Measurements from ENCODE around the gene FAM181B.
"Not testable (repeated sequence)": the region's sequence is repeated elsewhere in the genome, so short reads cannot be mapped to it uniquely, and the experiment has no call there.

FAM181B gene

DNA sequence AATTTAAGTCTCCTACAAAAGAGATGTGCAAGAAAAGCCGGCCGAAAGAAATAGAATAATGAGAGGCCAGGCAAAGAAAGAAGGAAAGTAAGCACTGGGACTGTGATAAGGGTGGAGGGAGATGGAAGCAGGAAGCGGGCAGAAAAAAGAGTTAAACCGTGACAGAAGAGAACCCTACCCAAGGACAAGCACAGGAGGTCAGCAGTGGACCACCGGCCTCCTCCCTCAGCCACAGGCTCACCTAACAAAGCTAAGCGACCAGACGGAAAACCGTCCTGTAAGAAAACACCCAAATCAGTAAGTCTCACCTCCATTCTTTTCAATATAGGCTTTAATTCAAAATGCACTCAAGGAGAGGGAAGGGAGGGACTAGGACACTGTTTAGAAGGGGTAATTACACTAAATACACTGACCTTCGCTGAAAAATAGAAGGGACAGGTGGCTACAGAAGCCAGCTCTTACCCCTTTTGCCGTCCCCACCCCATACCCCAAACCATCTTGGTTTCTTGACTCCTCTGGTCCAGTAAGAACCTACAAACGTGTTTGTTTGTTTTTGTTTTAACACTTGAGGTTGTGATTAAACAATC is 1.9 kb downstream of the FAM181B start:
- DNase-seq: no peak

DNA sequence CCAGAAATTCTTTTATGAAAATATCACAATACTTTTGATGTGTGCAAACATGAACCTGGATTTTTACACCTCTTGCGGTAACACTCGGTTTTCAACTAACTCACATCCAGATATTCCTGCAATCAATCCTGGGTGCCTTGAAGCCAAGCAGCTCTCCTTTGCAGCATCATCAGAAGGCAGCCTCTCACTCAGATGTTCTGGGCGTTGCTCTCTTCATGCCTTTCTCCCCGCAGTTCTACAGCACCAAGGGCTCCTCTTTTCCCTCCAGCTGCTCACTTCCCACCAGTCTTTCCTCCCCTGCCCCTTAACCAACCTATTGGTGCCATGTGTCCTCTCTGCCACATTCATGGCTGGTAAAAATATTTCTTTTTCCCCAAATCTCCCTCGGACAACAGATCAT is 2.9 kb downstream of the FAM181B start:
- no peak for DNase-seq

GRCh38 chr11:82730286-82730685 is 3.4 kb downstream of the FAM181B start:
- no peak for DNase-seq

- no peak for DNase-seq
These were observed 9.6 kb downstream of the FAM181B start for GRCh38 chr11:82724026-82724425.

DNA sequence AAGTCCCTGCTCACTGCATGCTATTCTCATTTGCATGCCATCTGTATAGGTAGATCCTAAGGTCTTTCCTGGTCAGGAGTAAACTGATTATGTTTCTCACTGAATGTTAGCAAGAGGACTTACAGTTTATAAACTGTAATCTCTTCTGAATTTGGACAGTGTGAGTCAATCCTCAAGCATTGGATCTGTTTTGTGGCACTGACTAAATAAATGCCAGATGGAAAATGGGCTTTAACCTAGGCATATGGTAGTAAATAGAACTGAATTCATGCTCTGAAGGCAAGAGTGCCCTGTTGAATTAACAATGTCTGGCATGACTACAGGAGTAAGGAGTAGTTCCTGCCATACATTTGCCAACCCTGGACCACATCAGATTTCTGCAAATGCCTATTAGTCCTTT is 11.4 kb downstream of the FAM181B start:
- DNase-seq: no peak

DNA sequence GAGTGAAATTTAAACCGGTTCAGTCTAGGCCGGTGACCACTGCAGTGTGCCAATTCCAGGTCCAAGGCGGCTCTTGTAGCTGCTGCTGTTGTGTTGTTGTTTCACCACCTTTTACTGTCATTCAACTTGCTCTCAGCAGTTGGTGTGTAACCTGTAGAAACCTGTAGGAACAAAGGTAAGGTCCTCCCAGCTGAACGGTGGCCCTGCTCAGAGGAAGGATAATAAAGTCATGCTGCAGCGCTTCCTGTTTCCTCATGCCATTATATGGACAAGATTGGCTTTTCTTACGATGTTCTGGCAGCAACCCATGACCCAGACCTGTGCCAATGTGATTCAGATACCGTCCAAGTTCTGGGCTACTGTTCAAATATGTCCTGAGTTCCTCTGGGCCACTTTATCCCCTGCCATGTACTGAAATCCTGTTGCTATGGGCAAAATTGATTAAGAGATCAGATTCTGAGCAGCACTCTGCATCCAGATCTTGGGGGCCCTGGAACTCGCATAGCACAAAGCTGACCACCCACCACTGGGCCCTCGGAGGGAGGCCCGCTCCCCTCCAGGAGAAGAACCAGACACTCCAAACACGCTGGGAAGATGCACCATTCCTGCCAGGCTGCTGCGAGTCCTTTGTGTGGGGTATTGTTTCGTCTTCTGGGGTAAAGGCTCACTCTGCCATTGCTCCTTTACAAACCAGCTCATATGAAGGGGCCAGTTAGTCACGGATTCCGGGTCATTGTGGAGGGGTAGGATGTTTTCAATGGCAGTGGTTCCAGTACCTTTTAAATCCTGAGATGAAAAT is 13.2 kb downstream of the FAM181B start:
- DNase-seq: no peak

- no peak for DNase-seq
These were observed 14.1 kb downstream of the FAM181B start for GRCh38 chr11:82719361-82720105.

DNA sequence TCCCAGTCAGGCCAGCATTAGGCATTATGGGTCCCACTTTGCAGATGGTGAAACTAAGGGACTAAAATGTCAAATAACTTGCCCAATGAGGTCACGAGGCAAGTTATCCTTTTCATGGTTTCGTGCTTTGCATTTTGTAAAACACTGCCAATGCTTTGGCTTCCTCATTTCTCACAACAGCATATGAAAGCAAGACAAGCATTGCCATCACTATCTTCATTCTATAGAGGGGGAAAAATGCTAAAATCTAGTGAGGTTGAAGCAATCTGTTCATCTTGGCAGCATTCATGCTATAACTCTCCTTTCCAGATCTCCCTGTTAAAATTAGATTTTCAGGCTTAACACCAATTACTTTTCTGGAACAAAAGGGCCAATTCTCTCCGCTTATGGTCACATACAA is 14.8 kb downstream of the FAM181B start:
- no peak for DNase-seq

- no peak for DNase-seq
These were observed 15.4 kb downstream of the FAM181B start for GRCh38 chr11:82718307-82718706.

DNA sequence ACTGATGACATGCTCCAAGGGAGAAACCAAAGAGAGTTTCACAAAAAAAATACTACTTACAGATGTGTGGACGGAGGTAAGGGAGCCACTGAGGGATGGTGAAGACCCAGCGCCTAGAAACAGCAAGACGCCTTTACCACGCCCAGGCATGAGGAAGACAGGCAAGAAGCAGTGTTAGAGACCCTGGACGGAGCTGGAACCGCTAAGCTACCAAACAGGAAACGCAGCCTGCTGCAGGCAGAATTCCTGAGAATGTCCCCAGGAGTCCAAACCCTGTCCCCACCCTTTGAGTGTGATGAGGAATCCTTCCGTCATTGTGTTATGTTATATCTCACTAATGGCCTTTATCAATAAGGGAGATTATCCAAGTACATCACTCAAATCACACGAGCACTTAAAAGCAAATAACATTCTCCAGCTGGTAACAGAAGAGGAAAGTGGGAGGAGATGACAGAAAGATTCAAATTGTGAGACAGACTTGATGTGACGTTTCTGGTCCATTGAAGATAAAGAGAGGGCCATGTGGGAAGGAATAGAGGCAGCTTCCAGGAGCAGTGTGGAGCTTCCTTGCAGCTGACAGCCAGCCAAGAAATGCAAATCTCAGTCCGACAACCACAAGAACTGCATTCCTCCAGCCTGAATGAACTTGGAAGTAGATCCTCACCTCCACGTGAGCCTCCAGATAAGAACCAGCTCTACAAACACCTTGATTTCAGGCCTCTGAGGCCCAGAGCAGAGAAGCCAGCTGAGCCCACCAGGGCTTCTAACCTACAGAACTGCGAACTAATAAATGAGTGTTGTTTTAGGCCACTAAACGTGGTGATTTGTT is 19.1 kb downstream of the FAM181B start:
- DNase-seq: no peak

DNA sequence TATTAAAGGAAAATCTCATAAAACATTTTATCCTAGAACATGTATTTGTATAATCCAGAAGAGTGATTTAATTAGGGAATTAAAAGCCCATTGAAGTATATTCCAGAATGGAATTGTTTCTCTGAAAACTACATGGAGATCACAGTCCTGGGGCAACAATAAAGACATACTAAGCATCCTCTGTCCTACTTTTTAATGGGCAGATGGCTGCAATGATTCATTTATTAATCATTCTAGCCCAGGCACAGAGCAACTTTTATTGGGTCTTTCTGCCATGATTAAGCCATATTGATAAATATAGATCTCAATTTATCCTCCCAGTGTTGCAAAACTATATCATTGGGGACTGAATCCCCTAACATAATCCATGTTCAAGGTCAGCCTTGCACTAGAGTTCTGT is 22.0 kb downstream of the FAM181B start:
- no peak for DNase-seq

DNA sequence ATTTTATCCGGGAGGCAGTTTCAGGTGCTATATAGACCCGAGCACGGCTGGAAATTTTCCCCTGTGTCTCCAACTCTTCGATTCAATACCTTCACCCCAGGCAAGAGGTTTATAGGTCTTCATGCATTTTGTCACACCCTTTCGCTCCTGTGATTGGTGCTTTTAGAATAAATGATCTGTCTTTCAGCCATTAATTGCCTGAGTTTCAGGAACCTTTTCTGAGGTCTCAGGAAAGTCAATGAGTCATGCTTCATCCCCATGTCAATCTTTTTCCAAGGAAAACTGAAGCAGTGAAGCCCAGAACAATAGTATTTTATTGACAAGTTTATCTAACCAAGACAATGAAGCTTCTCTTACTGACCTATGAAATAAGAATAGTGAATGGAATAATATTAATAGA is 29.9 kb downstream of the FAM181B start:
- DNase-seq: no peak

DNA sequence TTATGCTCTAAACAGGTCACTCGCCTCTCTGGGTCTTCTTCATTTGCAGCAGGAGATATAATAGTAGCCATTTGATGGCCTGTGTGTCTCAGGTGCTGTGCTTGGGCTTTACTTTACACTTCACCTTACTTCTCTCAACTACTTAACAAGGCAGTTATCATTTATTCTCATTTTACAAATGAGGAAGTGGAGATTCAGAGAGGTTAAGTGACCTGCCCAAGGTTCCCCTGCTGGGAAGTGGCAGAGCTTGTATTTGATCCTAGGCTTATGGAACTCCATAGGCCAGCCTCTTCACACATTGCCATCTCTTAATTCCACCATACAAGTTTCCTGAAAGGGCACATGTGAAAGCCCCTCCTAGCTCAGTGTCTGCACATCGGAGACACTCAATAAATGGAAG is 30.4 kb downstream of the FAM181B start:
- no peak for DNase-seq

GRCh38 chr11:82701847-82702520 is 31.7 kb downstream of the FAM181B start:
- DNase-seq: no peak

DNA sequence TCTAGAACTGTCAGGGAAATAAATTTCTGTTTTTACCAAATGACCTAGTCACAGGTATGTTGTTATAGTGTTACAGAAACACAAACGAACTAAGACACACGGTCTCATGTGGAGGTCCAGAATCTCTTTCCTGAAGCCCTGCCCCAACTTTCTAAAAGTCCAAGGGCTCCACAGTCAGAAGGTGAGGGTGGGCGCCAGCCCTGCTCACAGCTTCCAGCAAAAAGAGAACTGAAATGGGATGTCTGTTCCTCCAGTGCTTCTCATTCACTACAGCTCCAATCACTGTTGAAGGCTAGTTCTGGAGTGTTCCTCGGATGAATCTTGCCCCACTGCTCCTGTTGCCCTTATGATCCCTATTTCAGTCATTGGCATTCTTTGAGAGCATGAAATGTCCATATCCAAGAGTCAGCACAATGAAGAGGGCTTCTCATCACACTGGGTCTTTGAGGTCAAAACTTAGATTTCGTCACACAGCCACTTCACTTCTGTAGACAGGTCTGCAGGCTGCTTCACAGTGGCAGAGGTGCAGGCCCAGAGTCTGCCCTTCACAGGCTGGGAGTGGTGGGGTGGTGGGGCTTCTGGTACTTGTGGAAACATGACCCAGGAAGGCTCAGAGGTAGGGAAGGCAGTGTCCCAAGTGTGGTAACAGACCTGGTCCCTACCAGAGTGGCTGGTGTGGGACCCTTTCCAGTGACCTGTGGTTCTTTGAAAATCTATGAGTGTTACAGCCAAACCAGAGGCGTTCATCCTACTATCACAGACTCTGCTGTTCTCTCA is 34.9 kb downstream of the FAM181B start:
- DNase-seq: no peak

DNA sequence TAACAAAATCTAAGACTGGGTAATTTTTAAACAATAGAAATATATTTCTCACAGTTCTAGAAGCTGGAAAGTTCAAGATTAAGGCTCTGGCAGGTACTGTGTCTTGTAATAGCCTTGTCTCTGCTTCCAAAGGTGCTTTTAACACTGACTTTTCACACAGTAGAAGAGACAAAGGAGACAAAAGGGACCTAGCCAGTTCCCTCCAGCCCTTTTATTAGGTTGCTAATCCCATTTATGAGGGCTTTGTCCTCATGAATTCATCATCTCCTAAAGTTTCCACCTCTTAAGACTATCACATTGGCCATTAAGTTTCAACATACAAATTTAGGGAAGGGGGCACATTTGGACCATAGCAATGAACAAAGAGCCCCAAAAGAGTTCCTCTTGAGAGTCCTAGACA is 40.7 kb downstream of the FAM181B start:
- DNase-seq: no peak

DNA sequence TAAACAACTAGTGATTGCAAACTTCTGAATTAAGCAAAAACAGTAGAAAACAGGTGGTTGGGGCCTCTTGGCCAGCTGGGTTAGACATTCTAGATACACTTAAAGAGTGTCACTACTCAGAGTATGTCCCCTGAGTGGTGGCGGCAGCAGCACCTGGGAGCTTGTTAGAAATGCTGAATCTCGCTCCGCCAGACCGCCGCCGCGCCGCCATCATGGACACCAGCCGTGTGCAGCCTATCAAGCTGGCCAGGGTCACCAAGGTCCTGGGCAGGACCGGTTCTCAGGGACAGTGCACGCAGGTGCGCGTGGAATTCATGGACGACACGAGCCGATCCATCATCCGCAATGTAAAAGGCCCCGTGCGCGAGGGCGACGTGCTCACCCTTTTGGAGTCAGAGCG is 44.3 kb downstream of the FAM181B start:
- not testable (repeated sequence) for DNase-seq

DNA sequence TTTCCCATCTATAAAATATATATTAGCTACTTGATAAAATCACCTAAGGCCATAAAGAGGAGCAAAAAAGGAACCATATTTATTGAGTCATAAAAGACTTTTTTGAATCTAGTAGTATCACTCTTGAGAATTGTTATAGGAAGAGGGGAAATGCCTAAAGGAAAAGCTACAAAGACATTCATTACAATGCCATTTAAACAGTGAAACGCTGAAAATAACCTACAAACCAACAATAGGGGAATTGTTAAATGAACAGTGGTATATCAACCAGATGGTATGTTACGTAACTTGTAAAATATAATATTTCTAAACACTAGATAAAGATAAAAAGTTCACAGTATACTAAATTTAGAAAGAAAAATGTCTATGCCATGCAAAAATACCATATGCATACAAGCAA is 47.5 kb downstream of the FAM181B start:
- DNase-seq: no peak

GRCh38 chr11:82683029-82683428 is 50.6 kb downstream of the FAM181B start:
- no peak for DNase-seq

- no peak for DNase-seq
These were observed 51.5 kb downstream of the FAM181B start for GRCh38 chr11:82682003-82682751.

DNA sequence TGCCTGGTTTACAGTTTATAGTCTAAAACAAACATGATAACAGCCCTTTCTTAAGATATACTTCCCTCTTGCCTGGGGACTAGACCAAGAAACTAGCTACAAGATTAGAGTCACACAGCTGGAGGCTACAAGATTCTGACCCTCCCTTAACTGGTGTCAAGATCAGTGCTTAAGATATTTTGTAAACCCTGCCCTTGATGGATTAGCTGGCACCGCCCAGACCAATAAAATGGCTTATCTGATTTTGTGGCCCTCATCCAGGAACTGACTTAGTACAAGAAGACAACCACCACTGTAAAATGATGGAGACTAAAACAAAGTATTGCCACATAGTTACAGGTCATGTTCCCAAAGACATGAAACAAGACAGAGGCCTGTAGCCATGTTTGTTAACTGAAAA is 53.4 kb downstream of the FAM181B start:
- no peak for DNase-seq

Measured in DMS79 (cell line).